Measurements from ENCODE around the gene JOSD1.

- TF ChIP-seq IRF1 (CRISPR knock-in tag; IDR thresholded peaks at IDR 0.05; ENCODE audit: borderline replicate concordance) (no peak), CGGBP1 (CRISPR knock-in tag; IDR thresholded peaks at IDR 0.05) (no peak), ZBTB1 (CRISPR knock-in tag; IDR thresholded peaks at IDR 0.05; ENCODE audit: borderline replicate concordance, low read depth) (no peak), IRF2 (CRISPR knock-in tag; IDR thresholded peaks at IDR 0.05) (no peak), USF2 (CRISPR knock-in tag; IDR thresholded peaks at IDR 0.05) (no peak), MCM2 (IDR thresholded peaks at IDR 0.05; ENCODE audit: low read depth) (no peak), MECOM (CRISPR knock-in tag; IDR thresholded peaks at IDR 0.05) (no peak), ZFX (CRISPR knock-in tag; IDR thresholded peaks at IDR 0.05) (no peak), MAFK (IDR thresholded peaks at IDR 0.05; ENCODE audit: low read length) (no peak), PRPF4 (IDR thresholded peaks at IDR 0.05; ENCODE audit: insufficient read depth, low read depth, low read length, poor library complexity, severe bottlenecking) (no peak), LARP7 (IDR thresholded peaks at IDR 0.05) (no peak), POLR2AphosphoS5 (IDR thresholded peaks at IDR 0.05; ENCODE audit: control insufficient read depth, insufficient read depth, low read depth, low read length) (no peak)
- TF ChIP-seq, protein P1, sequence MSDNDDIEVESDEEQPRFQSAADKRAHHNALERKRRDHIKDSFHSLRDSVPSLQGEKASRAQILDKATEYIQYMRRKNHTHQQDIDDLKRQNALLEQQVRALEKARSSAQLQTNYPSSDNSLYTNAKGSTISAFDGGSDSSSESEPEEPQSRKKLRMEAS (CRISPR knock-in tag; IDR thresholded peaks at IDR 0.05) = no peak
- TF ChIP-seq, protein P2, sequence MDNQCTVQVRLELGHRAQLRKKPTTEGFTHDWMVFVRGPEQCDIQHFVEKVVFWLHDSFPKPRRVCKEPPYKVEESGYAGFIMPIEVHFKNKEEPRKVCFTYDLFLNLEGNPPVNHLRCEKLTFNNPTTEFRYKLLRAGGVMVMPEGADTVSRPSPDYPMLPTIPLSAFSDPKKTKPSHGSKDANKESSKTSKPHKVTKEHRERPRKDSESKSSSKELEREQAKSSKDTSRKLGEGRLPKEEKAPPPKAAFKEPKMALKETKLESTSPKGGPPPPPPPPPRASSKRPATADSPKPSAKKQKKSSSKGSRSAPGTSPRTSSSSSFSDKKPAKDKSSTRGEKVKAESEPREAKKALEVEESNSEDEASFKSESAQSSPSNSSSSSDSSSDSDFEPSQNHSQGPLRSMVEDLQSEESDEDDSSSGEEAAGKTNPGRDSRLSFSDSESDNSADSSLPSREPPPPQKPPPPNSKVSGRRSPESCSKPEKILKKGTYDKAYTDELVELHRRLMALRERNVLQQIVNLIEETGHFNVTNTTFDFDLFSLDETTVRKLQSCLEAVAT (IDR thresholded peaks at IDR 0.05) = no peak
These were observed 40.8 kb upstream of the JOSD1 start for GRCh38 chr22:38741576-38741975.

Data from K562 (cell line).